Pulmonary artery endothelial cell (primary cell): ENCODE data around the gene ACSM3. TPM values are rescaled to one million over a fixed set of nuclear protein-coding genes. Genes with fewer than 3 reads are reported as not detected.
"Not testable (repeated sequence)": the region's sequence is repeated elsewhere in the genome, so short reads cannot be mapped to it uniquely, and the experiment has no call there.

Experiments used
- DNase-seq: peaks from one replicate; pipeline ENCODE4 v3.0.0-alpha.2; 2011; ENCODE audit warnings: low read depth, low spot score
- total RNA-seq: library from RNA; depleted of rRNA; stranded (reverse); fragments of >200 nt; gene quantifications from 2 replicates; pipeline ENCODE4 v1.2.3, GENCODE V29; 2014

The ACSM3 gene
- total RNA-seq, 1 donor from 2014 or later: 4.7 TPM

DNA sequence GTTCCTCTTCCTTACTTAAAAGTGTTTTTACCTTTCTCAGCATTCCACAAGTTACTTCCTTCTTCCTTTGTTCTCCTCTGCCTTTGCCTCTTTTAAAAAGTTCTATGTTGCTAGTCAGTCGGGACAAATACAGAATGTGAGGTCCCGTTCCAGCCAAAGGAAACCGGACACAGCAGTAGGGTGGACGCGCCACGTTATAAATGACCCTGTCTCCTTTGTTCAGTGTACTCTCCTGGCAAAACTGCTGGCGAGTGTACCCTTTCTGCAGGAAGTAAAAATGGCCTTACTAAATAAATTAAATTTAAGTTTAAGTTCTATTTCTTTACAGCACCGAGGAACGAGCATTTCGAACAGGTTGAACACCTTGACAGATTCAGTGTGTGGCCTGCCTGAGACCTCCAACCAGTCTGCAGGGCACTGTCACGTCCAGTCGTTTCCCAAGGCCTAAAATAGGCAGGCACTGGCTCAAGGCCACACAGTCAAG, 41.9 kb downstream of the ACSM3 start:
- not testable (repeated sequence) for DNase-seq

GRCh38 chr16:20806168-20807050, 42.6 kb downstream of the ACSM3 start, which contains the start of the genes ERI2 and REXO5:
Gene ERI2 (minus strand): TSS chr16:20806472. CDS start chr16:20806430, 42 bp downstream.
Gene REXO5 (plus strand): TSS chr16:20806527. CDS start chr16:20806954, 427 bp downstream.
- DNase-seq: peak; percentile 83

DNA sequence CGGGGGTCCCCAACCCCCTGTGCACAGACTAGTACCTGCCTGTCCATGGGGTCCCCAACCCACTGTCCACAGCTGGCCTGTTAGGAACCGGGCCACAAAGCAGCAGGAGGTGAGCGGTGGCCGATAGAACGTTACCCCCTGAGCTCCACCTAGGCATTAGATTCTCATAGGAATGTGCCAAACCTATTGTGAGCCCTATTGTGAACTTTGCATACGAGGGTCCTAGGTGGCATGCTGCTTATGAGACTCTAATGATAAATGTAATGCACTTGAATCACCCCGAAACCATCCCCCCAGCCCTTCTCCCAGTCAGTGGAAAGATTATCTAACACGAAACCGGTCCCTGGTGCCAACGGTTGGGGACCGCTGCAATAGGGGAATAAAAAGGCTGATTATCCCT, 44.0 kb downstream of the ACSM3 start:
- DNase-seq: no peak

DNA sequence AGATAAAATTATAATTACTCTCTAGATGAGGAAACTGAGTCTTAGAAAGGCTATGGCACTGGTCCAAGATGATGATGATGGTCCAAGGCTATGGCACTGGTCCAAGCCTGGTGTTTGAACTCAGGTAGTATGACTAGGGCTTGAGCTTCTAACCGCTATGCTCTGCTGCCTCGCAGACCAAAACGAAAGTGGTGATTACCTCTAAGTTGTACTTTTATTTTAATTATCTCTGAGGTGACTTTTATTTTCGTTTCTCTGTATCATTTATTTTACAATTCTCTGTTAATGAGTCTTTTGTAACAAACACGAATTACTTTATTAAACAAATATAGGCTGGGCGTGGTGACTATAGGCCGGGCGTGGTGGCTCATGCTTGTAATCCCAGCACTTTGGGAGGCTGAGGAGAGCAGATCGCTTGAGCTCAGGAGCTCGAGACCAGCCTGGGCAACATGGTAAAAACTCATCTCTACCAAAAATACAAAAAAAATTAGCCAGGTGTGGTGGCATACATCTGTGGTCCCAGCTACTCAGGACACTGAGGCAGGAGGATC, 48.1 kb downstream of the ACSM3 start:
- no peak for DNase-seq

DNA sequence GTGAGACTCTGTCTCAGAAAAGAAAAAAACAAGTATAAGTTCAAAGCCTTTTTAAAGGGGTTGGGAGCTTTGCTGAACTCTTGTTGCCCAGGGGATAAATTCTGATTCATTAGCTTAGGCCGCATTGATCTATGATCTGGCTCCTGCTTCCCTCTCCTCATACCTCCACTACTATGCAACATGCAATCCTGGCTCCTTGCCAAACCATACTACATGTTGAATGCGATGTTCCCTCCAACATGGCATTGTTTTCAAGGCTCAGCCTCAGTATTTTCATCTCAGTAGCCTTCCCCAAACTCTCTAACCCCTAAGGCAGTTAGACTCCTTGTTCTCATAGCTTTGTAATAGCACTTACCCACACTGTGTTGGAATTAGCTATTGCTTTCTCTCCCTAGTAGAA, 48.7 kb downstream of the ACSM3 start:
- no peak for DNase-seq

DNA sequence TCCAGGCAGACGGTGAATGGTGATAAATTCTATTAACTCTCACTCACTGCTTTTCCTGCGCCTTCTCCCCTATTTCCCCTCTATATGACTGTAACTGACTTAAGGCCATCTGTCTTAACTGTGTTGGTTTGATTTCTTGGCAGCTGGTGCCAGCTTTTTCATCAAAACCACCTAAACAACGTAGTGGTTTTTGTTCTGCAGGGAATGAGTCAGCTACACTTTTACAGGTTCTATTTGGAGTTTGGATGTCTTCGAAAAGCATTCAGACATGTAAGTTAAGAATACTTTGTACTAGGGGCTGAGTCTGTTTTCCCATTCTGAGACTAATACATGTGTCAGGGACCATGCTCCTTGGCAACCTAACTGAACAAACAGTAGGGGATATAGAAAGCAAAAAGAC, 51.0 kb downstream of the ACSM3 start:
- peak; percentile 60 for DNase-seq

DNA sequence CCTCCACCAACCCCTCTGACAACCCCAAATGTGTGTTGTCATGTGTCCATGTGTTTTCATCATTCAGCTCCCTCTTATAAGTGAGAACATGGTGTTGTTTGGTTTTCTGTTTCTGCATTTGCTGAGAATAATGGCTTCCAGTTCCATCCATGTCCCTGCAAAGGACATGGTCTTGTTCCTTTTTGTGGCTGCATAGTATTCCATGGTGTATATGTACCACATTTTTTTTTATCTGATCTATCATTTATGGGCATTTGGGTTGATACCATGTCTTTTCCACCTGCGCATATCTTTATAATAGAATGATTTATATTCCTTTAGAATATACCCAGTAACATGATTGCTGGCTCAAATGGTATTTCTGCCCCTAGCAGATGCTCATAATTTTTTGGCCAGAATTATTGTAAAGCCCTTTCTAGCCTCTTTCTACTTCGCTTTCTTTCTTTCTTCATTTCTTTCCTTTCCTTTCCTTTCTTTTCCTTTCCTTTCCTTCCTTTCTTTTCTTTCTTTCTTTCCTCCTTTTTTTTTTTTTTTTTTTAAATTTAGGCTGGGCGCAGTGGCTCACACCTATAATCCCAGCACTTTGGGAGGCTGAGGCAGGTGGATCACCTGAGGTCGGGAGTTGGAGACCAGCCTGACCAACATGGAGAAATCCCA, 55.2 kb downstream of the ACSM3 start:
- no peak for DNase-seq

DNA sequence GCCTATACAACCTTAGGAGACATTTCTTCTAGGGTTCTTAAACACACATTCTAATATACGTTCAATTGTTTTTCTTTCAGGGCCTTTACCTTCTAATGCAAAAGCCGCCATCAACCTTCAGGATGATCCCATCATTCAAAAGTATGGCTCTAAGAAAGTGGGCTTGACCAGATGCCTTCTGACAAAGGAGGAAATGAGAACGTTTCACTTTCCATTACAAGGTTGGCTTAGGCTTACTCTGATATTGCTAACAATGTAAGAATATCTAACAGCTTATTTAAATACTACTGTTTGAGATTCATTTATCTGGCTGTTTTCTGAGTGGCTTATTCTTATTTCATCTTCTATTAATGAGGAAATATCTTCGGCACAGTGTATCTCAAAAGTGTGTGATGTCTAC, 57.9 kb downstream of the ACSM3 start:
- DNase-seq: no peak

DNA sequence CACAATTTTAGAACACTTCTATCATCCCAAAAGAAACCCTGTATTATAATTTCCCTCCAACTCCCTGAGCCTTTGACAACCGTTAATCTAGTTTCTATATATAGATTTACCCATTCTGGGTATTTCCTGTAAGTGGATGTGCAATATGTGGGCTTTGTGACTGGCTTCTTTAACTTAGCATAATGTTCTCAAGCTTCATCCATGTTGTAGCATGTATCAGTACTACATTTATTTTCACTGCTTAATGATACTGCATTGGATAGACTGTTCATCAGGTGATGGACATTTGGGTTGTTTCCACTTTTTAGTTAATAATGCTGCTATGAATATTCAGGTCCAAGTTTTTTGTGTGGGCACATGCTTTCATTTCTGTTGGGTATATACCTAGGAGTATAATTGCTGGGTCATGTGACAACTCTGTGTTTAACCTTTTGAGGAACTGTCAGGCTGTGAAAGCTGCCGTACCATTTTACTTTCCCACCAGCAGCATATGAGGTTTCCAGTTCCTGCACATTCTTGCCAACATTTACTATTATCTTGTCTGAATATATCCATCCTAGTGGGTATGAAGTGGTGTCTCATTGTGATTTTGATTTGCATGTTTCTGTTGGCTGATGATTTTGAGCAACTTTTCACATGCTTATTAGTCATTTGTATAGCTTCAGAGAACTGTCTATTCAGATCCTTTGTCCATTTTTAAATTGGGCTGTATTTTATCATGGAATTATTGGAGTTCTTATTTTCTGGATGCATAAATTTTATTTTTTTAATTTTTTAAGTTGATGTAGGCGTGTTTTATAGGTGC, 58.9 kb downstream of the ACSM3 start:
- DNase-seq: no peak

- DNase-seq: no peak
Measured at GRCh38 chr16:20826039-20826566, 62.3 kb downstream of the ACSM3 start.

DNA sequence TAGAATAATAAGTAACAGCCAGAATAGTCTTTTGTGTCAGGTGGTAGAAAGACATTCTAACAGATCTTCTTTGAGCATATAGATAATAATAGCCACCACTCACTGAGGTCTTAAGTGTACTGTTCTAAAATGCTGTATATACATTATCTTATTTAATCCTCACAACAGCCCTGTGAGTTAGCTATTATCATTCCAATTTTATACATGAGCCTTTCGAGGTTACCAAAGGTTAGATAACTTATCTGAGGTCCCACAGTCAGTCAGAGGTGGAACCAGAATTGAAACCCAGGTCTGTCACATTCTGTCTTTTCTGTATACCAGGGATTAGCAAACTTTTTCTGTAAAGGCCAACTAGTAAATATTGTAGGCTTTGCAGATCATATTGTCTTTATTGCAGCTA, 65.7 kb downstream of the ACSM3 start:
- no peak for DNase-seq

GRCh38 chr16:20830372-20830771, 66.6 kb downstream of the ACSM3 start:
- DNase-seq: no peak

GRCh38 chr16:20833086-20833485, 69.3 kb downstream of the ACSM3 start:
- DNase-seq: no peak

- DNase-seq: no peak
Measured at GRCh38 chr16:20838240-20838639, 74.4 kb downstream of the ACSM3 start.

- DNase-seq: no peak
Measured at GRCh38 chr16:20839504-20839903, 75.7 kb downstream of the ACSM3 start.

GRCh38 chr16:20844054-20844453, 80.2 kb downstream of the ACSM3 start:
- DNase-seq: no peak

DNA sequence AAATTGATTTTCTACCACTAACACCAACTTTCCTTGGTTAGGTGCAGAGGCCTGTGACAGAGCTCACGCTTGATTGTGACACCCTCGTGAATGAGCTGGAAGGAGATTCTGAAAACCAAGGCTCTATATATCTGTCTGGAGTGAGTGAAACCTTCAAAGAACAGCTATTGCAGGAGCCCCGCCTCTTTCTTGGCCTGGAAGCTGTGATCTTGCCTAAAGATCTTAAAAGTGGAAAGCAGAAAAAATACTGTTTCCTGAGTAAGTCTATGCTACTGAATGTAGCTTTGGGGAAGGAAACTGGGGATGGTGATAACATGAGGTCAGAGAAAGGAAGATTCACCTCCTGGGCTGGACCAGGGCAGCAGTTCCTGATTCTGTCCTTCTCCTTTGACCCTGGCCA, 80.8 kb downstream of the ACSM3 start:
- DNase-seq: no peak

DNA sequence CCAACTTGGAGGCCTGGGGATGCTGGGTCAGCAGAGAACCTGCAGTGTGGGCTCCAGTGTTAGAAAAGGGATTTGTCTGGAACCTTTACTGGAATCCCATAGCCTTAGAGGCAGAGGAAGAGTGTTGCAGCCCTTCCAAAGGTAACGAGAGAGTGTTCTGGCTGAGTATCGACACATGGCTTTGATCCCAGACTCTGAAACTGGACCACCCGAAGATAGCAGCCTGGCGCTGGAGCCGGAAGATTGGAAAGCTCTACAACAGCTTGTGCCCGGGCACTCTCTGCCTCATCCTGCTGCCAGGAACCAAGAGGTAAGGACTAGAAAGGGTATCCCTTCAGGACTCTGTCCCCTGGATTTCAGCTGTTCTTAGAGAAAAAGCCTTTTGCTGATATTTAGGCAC, 82.2 kb downstream of the ACSM3 start:
- DNase-seq: no peak

- no peak for DNase-seq
Measured at GRCh38 chr16:20846551-20846950, 82.7 kb downstream of the ACSM3 start.
